ENCODE results near the gene ZCCHC7.

GRCh38 chr9:37156205-37156604 lies 35.8 kb downstream of the ZCCHC7 start:
- TF ChIP-seq, protein P1, sequence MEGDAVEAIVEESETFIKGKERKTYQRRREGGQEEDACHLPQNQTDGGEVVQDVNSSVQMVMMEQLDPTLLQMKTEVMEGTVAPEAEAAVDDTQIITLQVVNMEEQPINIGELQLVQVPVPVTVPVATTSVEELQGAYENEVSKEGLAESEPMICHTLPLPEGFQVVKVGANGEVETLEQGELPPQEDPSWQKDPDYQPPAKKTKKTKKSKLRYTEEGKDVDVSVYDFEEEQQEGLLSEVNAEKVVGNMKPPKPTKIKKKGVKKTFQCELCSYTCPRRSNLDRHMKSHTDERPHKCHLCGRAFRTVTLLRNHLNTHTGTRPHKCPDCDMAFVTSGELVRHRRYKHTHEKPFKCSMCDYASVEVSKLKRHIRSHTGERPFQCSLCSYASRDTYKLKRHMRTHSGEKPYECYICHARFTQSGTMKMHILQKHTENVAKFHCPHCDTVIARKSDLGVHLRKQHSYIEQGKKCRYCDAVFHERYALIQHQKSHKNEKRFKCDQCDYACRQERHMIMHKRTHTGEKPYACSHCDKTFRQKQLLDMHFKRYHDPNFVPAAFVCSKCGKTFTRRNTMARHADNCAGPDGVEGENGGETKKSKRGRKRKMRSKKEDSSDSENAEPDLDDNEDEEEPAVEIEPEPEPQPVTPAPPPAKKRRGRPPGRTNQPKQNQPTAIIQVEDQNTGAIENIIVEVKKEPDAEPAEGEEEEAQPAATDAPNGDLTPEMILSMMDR (conservative IDR thresholded peaks at IDR 0.05; ENCODE audit: low read depth, low read length) = no peak
- TF ChIP-seq EZH2 (IDR thresholded peaks at IDR 0.05; ENCODE audit: borderline replicate concordance, low read depth, low read length, poor library complexity, severe bottlenecking) = no peak

Data from A673 (cell line).